NCI-H526 treated with DMSO at 0.1 percent for 48 hours (cell line): ENCODE results near the gene MARK2.
"Not testable (repeated sequence)": the region's sequence is repeated elsewhere in the genome, so short reads cannot be mapped to it uniquely, and the experiment has no call there.

Source experiments
- DNase-seq: peaks from one replicate; lab custom pipeline; 2025; lab: John Stamatoyannopoulos, UW

MARK2 gene

GRCh38 chr11:63854696-63855095, 15.8 kb downstream of the MARK2 start:
- no peak for DNase-seq

- DNase-seq = no peak
Measured at GRCh38 chr11:63855975-63856374, 17.1 kb downstream of the MARK2 start.

DNA sequence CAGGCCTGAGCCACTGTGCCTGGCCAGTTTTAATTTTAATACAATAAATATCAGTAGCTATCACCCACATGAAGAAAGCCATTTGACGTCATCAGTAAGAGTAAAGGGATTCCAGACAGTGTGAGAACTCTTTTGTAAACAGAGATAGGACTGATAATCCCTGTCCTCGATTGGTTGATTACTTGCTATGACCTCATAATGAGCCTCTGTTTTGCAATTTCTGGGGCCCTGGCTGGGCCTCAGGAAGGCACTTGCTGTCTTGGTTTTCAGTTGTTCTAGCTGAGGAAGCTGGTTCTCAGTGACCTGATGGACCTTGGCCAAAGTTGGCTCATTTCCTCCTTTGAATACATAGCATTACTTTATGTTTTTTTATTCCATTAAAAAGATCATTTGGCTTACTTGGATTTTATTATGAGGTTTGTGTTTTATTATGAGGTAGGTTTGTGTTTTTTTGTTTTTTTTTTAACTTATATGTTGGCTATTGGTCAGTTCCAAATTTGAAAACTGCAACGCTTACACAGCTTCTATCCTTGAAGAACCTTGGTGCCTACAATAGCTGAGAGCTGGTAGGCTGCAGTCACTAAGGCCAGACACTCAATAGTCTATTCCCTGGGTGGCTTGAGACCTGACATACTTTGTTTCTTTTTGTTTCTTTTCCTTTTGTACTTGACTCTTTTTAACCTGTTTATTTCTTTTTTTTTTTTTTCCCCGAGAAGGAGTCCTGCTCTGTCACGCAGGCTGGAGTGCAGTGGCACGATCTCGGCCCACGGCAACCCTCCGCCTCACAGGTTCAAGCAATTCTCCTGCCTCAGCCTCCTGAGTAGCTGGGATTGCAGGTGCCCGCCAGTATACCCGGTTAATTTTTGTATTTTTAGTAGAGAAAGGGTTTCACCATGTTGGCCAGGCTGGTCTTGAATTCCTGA, 20.0 kb downstream of the MARK2 start:
- no peak for DNase-seq

GRCh38 chr11:63862923-63863322, 24.0 kb downstream of the MARK2 start:
- no peak for DNase-seq

- not testable (repeated sequence) for DNase-seq
Measured at GRCh38 chr11:63863620-63864019, 24.7 kb downstream of the MARK2 start.

DNA sequence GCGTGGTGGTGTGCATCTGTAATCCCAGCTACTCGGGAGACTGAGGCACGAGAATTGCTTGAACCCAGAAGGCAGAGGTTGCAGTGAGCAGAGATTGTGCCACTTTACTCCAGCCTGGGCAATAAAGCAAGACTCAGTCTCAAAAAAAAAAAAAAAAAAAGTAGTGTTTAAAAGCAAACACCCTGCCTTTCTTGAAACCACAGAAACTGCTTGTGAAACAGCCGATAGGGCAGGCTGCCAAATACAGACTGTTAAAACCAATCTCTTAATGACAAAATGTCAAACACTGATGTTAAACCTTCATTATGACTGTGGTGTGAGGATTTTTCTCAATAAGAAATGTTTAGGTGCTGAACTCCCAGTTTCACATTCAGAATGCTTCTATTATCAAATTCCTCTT, 27.3 kb downstream of the MARK2 start:
- DNase-seq = no peak

GRCh38 chr11:63867511-63867910, 28.6 kb downstream of the MARK2 start:
- no peak for DNase-seq

DNA sequence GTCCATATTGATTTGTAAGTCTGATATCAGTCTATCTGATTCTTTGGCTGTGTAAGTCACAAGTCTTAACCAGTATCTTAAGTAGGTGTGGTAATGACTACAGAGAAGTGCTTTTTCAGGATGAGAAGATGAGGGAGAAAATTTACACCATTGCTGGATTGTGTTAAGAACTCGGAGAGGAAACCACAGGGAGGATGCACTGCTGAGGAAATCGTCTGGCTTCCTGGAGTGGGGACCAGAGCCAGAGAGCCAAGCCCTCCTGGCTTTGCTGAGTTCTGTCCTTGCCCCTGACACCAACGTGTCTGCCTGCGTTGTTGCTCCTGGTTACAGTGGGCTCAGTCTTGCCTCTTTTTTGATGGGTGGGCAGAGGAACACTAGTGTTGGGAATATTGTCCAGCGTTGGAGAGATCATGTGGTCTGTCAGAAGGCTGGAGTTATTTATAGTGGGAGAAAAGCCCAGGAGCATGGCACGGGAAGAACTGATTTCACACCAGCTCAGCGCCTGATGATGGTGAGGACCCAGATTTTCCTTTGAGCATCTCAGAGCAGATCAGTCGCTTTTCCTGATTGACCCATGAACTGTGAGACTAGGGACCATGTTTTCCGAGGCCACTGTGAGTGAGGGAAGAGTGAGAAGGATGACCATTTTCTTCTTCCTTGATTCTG, 29.6 kb downstream of the MARK2 start:
- DNase-seq = no peak

GRCh38 chr11:63869171-63869591, 30.3 kb downstream of the MARK2 start:
- no peak for DNase-seq

GRCh38 chr11:63869683-63870082, 30.8 kb downstream of the MARK2 start:
- DNase-seq = no peak

- no peak for DNase-seq
Measured at GRCh38 chr11:63870351-63871140, 31.6 kb downstream of the MARK2 start.

GRCh38 chr11:63871962-63872799, 33.3 kb downstream of the MARK2 start:
- no peak for DNase-seq

DNA sequence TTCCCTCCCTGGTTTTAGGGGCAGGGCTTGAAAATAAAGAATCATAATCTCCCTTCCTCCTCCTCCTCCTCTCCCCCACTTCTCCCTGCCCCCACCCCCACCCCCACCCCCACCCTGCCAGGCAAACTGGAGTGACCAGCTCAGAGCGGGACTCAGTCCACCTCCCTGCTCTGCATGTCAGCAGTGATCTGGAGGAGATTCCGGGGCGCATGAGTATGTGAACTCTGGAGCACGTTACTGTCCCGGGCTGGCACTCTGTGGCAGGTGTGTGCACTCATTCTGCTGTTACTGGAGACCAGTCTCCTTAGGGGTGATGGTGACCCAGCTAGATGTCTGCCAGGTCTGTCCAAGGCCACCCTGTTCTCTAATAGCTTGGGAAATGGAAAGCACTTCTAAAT, 33.9 kb downstream of the MARK2 start:
- DNase-seq = no peak

- DNase-seq = no peak
Measured at GRCh38 chr11:63873311-63873710, 34.4 kb downstream of the MARK2 start.

DNA sequence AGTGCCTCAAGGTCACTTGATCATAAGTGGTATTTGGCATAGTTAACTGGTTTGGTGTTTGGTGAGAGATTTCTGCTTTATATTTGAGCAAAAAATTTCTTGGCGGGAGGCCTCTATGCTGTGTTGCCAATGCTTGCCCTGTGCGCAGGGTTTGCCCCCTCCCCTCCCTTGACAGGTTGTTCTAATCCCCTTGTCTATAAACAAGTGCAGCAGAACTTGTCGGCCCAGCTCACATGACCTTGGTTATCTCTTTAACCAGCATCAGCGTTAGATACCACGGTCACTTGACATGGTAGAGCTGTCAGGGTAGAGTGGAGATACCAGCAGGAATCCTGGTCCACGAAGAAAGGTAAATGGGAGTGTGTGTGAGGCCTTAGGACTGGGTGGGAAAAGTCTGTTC, 35.6 kb downstream of the MARK2 start:
- DNase-seq = no peak

DNA sequence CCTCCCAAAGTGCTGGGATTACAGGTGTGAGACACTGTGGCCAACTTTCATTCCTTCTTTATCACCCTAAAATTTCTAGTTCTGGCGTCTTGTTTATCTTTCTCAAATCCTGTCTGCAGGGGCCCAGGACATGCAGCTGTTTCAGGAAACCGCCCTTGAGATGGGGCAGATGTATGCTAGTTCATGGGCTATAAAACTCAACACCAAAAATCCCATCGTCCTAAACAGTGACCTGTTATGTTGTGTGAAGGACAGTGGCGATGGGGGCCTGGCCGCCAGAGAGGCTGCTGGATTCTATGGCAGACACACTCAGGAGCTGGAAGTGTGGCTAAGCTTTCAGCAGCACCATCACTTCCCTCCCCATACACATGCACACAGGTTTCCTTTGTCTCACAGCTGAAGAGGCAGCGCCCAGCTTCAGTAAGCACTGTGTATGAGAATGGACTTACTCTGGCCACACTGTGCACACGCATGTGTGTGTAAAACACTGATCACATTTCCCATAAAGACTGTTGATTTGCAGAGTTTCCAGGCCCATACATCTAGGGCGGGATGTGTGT, 36.7 kb downstream of the MARK2 start:
- no peak for DNase-seq

DNA sequence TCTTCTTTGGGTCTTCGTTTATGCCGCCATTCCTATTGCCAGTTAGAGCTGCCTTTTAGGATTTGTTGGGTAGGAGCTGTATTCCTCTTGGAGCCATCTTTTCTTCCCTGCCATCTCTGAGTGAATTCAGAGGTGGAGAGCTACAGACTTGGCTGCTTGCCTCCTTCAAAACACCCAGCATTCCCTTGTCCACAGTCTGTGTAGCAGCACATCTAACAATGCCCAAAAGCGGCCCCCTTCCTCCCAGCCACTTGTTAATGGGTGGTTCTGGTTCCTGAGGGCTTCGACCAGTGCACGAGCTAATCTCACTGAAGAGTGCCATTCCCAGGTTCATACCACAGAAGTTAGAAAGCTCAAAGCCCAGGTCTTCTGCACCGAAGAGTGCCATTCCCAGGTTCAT, 37.7 kb downstream of the MARK2 start:
- DNase-seq = no peak

DNA sequence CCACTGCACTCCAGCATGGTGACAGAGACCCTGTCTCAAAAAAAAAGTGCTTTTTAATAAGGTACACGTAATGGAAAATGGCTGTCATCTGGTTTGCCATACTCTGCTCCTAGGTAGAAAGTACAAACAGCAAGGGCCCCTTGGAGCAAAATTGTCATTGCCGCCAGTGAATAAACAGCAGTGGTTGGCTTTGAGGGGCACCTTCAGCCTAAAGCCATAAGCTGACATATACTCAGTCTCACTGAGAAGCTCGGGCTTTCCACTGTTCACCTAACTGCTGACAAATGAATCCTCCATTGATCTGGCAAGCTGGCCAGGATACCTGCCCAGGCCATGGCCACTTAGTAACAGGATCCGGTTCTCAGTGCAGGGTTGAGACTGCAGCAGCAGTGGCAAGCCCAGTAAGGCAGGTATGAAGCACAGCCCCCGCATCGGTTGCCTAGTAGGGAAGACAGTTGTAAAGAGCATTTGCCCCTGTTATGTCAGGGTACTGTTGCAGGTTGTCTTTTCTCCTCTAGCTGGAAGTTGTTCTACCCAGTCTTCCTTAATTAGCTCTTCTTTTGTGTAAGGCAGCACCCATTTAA, 38.8 kb downstream of the MARK2 start:
- no peak for DNase-seq

GRCh38 chr11:63879598-63880402, 40.9 kb downstream of the MARK2 start:
- DNase-seq = no peak

GRCh38 chr11:63880403-63880790, 41.5 kb downstream of the MARK2 start:
- DNase-seq = no peak
